GM13977 (cell line): ENCODE results near the gene TMEM164.
A peak's percentile ranks its signal among the peaks of the same experiment; 100 is the strongest.

Experiments
- DNase-seq: peaks from one replicate; pipeline ENCODE4 v3.0.0; 2012; ENCODE audit warnings: low spot score
- CTCF ChIP-seq: IDR thresholded peaks from 2 replicates; pipeline ENCODE4 v1.5.1; 2012; ENCODE audit warnings: mild to moderate bottlenecking, control low read depth; ENCODE audit not compliant: insufficient read depth; ENCODE audit errors: extremely low read depth, missing control alignments
- in situ Hi-C: fragments of 300-500 bp; cut with MboI; formaldehyde crosslinking; loops from one replicate; pipeline ENCODE4 v1.12.0; 2022; ENCODE audit warnings: low sequenced_read_pairs, low pct_unique_long_range_greater_than_20kb, mixed read lengths, inconsistent platforms; ENCODE audit not compliant: unreplicated experiment

The TMEM164 gene

GRCh38 chrX:110045421-110045820 lies 42.5 kb downstream of the TMEM164 start:
- in situ Hi-C loops = no loop called here
- DNase-seq = no peak
- no peak for TF ChIP-seq CTCF

DNA sequence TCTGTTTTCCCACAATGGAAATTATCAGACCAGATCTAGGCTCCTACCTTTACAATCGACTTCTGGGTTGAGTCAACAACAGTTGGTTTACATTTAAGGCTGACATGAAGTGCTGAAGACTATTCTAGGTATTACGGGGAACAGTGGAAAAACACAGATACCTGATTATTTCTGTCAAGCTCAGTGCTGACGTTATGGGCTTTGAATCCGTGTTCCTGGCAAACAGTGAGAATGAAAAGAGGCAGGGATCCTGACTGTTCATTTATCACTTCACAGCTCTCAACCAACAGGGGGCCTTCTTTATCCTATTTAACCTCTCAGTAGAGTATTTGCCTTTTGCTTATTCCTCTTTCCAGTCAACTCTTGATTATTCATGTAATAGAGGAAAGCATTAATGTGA lies 43.1 kb downstream of the TMEM164 start:
- in situ Hi-C loops = no loop called here
- no peak for DNase-seq

DNA sequence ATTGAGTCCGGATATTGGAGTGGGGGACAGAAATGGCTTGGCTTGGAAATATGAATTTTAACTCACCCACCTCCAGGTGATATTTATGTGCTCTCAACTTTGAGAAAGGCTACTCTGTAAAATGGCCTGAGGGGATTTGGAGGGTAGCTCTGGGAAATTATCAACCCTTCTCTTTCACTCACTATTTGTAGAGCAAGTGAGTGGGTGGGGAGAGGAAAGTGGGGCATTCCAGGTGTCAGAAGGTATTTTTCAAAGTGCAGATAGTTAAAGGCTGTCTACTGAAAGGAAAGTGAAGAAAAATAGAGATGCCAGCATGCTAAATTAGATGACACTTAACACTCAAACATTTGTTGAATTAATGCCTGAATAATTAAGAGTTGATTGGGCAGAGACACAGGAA lies 44.1 kb downstream of the TMEM164 start:
- no peak for DNase-seq
- TF ChIP-seq CTCF = no peak
- in situ Hi-C loops = no loop called here

More for the DNA sequence above, 43.1 kb downstream of the TMEM164 start:
- peak; percentile 6 for TF ChIP-seq CTCF

- in situ Hi-C loops = no loop called here
- no peak for DNase-seq
- no peak for TF ChIP-seq CTCF
Observed at GRCh38 chrX:110049096-110049495, 46.2 kb downstream of the TMEM164 start.

DNA sequence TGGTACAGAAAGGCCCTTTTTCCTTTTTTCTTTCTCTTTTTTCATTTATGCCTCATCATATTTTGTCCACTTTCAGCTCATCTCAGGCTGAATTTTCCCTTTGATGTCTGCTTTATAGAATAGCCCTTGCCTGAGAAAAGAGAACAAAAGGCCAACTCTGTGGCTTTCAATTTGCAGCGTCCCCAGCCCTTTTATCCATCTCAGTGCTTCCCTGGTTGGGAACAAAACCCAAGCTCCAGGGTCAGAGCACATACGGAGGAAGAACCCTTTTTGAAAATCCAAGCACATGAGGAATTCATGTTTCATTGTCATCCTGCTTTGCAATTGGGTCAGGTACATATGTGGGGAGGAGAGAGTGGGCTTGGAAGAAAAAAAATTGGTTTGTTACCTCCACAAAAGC lies 47.5 kb downstream of the TMEM164 start:
- DNase-seq = no peak
- TF ChIP-seq CTCF = no peak
- in situ Hi-C loops = no loop called here

DNA sequence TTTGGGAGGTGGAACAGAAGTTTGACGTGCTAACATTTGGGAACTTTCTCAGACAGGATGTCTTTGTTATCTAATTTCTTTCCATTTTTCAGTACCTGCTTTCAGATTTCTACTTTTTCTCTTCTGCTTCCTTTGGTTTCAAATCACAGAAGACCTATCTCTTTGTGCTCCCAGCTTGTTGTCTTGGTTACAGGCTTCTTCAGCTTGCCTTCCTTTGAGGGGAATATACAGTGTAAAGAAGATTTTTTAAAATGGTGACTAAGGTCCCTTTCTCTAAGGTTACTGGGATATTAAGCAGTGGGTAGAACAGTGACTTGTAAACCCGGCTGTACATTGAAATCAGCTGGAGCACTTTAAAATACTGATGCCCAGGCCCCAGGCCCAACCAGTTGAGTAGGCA lies 48.0 kb downstream of the TMEM164 start:
- no peak for TF ChIP-seq CTCF
- in situ Hi-C loops = no loop called here
- no peak for DNase-seq

- in situ Hi-C loops = no loop called here
- TF ChIP-seq CTCF = no peak
- no peak for DNase-seq
Observed at GRCh38 chrX:110051559-110051958, 48.6 kb downstream of the TMEM164 start.
